Activated CD4-positive, alpha-beta memory T cell treated with anti-CD3 and anti-CD28 coated beads for 36 hours (primary cell): Measurements from ENCODE around the gene KRTAP1-5. TPM values are rescaled to one million over a fixed set of nuclear protein-coding genes. Genes with fewer than 3 reads are reported as not detected.

Experiments used
- CTCF ChIA-PET: fragments of 350-600 bp; sonication (Branson Sonifier 250); formaldehyde crosslinking; loops from one replicate; lab custom pipeline; 2021; ENCODE audit warnings: antibody characterized with exemption, inconsistent platforms; lab: Charles Lee
- POLR2A ChIA-PET: fragments of 350-600 bp; sonication (Branson Sonifier 250); formaldehyde crosslinking; loops from one replicate; lab custom pipeline; 2021; ENCODE audit warnings: antibody characterized with exemption; lab: Charles Lee
- DNase-seq: peaks from one replicate; pipeline ENCODE4 v3.0.0-alpha.2; 2020
- H3K27ac Mint-ChIP-seq: one replicate; pipeline ENCODE4 v1.8.0; 2021; ENCODE audit warnings: mixed read lengths
- H3K27me3 Mint-ChIP-seq: one replicate; pipeline ENCODE4 v1.8.0; 2021; ENCODE audit warnings: mixed read lengths
- H3K36me3 Mint-ChIP-seq: one replicate; pipeline ENCODE4 v1.8.0; 2021; ENCODE audit warnings: mixed read lengths
- H3K4me1 Mint-ChIP-seq: one replicate; pipeline ENCODE4 v1.8.0; 2021; ENCODE audit warnings: low read depth, mixed read lengths
- H3K4me3 Mint-ChIP-seq: one replicate; pipeline ENCODE4 v1.8.0; 2021; ENCODE audit warnings: mild to moderate bottlenecking, mixed read lengths
- H3K9me3 Mint-ChIP-seq: one replicate; pipeline ENCODE4 v1.8.0; 2021; ENCODE audit warnings: mixed read lengths
- intact Hi-C: fragments of 100-400 bp; cut with micrococcal nuclease; formaldehyde crosslinking; loops from one replicate; pipeline ENCODE4 v1.15.1; 2023
- total RNA-seq, 2 experiments: library from RNA; stranded (reverse); gene quantifications; one replicate each; pipeline ENCODE4 v1.2.3, GENCODE V29; 2021

The KRTAP1-5 gene
- total RNA-seq, 2 experiments from 2014 or later, result not detected

DNA sequence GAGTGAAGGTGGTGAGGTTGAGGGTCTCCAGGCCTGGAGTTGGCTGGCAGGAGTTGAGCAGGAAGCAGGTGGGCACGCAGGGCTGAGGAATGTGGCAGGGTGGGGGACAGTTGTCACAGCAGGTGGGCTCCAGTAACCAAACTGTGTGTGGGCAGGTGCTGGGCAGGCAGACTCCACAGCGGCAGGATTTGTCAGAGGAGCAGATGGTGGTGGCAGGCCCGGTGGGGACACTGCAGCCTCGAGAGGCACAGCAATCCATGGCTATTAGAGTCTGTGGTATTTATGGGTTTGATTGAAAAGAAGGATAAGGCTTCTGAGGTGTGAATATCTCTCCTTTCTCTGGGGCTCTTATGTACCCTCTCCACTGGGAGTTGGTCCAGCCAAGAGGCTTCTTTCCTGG, 33.2 kb downstream of the KRTAP1-5 start, which contains the start of gene KRTAP3-3:
Gene KRTAP3-3 (minus strand): TSS at position 326 of the 400 bp plus-strand sequence. CDS start 67 bp downstream, at position 259.
- CTCF ChIA-PET, result no interaction called here
- no peaks in the 10 kb centered on the region for H3K9me3 Mint-ChIP-seq
- no peak within 1 kb of the TSS for H3K4me3 Mint-ChIP-seq
- H3K27ac Mint-ChIP-seq, result no peak within 1 kb of the TSS
- H3K27me3 Mint-ChIP-seq, result peaks cover 32% of the 10 kb centered on the region
- no peaks in the 10 kb centered on the region for H3K36me3 Mint-ChIP-seq
- no peak for DNase-seq
- POLR2A ChIA-PET, result no interaction called here
- no peaks in the 10 kb centered on the region for H3K4me1 Mint-ChIP-seq
- intact Hi-C loops, result no loop called here

DNA sequence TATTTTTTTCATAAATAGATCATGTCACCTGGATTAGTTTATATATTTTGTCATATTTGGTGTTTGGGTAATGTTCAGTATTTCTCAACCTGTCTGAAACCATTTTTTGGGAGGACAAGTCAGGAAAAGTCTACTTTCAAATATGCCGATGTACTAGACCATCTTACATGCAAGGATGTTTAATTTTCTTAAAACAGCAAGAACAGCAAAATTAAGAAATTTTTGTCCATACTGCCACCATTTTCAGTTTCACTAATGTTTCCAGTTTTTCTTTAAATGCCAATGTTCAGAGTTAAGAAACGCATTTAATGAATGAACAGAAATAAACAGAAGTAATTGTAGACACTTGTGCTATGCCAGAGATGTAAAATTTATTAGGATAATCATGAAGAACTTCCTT, 33.9 kb downstream of the KRTAP1-5 start:
- Mint-ChIP-seq H3K4me3 (no peak overlapping the region), H3K27ac (no peak overlapping the region), H3K36me3 (no peaks in the 10 kb centered on the region), H3K27me3 (peaks cover 32% of the 10 kb centered on the region), H3K9me3 (no peaks in the 10 kb centered on the region), H3K4me1 (no peaks in the 10 kb centered on the region)
- DNase-seq, result no peak
- POLR2A ChIA-PET, result no interaction called here
- CTCF ChIA-PET, result no interaction called here
- intact Hi-C loops, result no loop called here

DNA sequence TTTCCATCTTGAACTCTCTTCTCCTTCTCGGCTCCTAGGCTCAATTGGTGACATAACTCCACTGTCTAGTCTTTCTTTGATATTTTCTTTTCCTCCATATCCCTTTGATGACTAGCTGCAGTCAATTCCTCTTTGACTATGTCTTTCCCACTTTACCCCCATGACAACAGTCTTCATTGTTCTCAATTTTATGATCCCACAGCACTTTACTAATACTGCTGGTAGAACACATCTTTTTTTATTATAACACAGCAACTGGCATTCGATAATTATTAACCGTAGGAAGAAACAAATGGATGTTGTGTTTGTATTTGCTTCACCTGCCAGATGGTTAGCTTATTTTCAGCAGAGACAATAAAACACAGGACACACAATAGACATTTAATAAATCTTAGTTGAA, 34.3 kb downstream of the KRTAP1-5 start:
- Mint-ChIP-seq H3K9me3 (no peaks in the 10 kb centered on the region), H3K27me3 (peaks cover 31% of the 10 kb centered on the region), H3K4me1 (no peaks in the 10 kb centered on the region), H3K4me3 (no peak overlapping the region), H3K36me3 (no peaks in the 10 kb centered on the region), H3K27ac (no peak overlapping the region)
- CTCF ChIA-PET, result no interaction called here
- POLR2A ChIA-PET, result no interaction called here
- intact Hi-C loops, result no loop called here
- DNase-seq, result no peak

DNA sequence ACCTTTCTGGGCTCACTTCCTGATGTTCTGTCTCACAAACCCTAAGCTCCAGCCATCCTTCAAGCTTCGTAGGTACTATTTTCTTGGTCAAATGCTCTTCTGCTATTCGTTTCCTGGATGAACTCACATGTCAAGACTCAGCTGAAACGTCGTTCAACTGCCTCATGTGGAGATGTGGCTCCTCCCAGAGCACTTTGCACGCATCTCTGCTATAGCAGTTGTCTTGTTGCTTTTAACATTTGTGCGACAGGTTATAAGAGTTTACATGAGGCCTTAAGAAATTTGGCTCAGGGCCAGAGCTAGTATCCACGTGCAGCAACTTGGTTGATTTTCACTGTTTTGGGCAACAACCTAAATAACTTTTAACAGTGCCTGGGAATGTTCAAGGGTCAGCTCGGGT, 40.1 kb downstream of the KRTAP1-5 start:
- CTCF ChIA-PET, result no interaction called here
- Mint-ChIP-seq H3K4me3 (no peak overlapping the region), H3K36me3 (no peaks in the 10 kb centered on the region), H3K27ac (no peak overlapping the region), H3K27me3 (peaks cover 8% of the 10 kb centered on the region), H3K9me3 (no peaks in the 10 kb centered on the region), H3K4me1 (no peaks in the 10 kb centered on the region)
- intact Hi-C loops, result no loop called here
- POLR2A ChIA-PET, result no interaction called here
- DNase-seq, result no peak

DNA sequence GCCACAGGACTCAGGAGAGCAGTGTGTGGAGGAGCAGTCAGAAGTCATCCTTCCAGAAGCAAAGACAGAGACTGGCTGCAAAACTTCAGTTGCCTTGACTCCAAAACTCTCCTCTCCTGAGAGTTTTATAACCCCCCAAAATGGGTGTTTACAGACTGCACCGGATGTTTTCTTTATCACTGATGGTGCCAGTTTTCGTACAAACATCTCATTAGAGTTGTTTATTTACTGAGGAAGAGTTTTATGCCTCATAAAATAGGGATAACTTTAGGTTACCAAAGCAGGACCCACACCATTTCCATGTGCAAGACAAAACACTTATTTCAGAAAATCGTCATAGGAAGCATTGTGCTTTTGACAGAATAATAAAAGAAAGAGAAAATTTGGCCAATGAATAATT, 42.8 kb downstream of the KRTAP1-5 start, which contains the start of gene KRT40:
Gene KRT40 (minus strand): TSS at position 101 of the 400 bp plus-strand sequence. CDS start 53 bp downstream, at position 48.
- ChIA-PET POLR2A (no interaction called here), CTCF (no interaction called here)
- H3K36me3 Mint-ChIP-seq, result no peaks in the 10 kb centered on the region
- no peak for DNase-seq
- peaks cover 14% of the 10 kb centered on the region for H3K27me3 Mint-ChIP-seq
- intact Hi-C loops, result no loop called here
- H3K9me3 Mint-ChIP-seq, result no peaks in the 10 kb centered on the region
- no peaks in the 10 kb centered on the region for H3K4me1 Mint-ChIP-seq
- no peak within 1 kb of the TSS for H3K27ac Mint-ChIP-seq
- H3K4me3 Mint-ChIP-seq, result no peak within 1 kb of the TSS

DNA sequence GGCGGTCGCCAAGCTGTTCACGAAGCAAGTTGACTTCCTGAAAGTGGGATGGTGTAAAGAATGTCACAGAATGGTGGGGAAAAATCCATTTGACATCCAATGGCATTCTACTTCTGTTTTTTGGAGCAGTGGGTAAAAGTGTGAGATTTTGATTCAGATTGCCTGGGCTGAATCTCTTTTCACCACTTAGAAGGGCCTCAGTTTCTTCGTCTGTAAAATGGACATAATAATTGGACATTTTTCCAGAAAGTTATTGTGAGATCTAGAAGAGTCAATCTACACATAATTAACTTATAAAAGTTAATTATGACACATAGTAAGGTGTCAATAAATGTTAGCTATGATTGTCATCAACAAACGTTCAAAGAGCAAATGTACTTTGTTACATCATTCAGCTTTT, 45.9 kb downstream of the KRTAP1-5 start:
- H3K36me3 Mint-ChIP-seq, result no peaks in the 10 kb centered on the region
- intact Hi-C loops, result no loop called here
- no peak overlapping the region for H3K4me3 Mint-ChIP-seq
- no peak for DNase-seq
- no peaks in the 10 kb centered on the region for H3K9me3 Mint-ChIP-seq
- H3K27me3 Mint-ChIP-seq, result peaks cover 19% of the 10 kb centered on the region
- no peaks in the 10 kb centered on the region for H3K4me1 Mint-ChIP-seq
- H3K27ac Mint-ChIP-seq, result no peak overlapping the region
- ChIA-PET CTCF (no interaction called here), POLR2A (no interaction called here)

DNA sequence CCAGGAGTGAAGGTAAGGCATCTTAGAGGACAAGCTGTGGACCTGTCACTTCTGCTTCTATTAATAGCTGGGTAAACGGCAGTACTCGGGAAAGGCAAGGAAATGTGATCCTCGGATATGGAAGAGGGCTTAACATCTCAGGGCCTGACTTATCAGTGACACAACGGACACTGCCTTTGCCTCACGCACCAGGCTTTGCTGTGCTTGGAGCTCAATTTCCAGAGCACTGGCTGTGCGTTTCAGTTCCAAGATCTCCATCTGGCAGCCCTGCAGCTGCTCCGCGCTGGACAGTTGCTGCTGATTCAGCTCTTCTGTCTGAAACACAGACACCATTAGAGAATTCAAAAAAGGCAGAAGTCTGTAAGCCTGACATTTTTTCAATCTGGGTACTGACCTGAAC, 46.4 kb downstream of the KRTAP1-5 start:
- Mint-ChIP-seq H3K36me3 (no peaks in the 10 kb centered on the region), H3K27me3 (peaks cover 19% of the 10 kb centered on the region), H3K9me3 (no peaks in the 10 kb centered on the region), H3K27ac (no peak overlapping the region), H3K4me1 (no peaks in the 10 kb centered on the region), H3K4me3 (no peak overlapping the region)
- intact Hi-C loops, result no loop called here
- no peak for DNase-seq
- CTCF ChIA-PET, result no interaction called here
- POLR2A ChIA-PET, result interaction anchor here (0.6 kb wide), 1 partner anchor 331 kb away, joined by 3 read pairs; no protein-coding TSS in a partner anchor

DNA sequence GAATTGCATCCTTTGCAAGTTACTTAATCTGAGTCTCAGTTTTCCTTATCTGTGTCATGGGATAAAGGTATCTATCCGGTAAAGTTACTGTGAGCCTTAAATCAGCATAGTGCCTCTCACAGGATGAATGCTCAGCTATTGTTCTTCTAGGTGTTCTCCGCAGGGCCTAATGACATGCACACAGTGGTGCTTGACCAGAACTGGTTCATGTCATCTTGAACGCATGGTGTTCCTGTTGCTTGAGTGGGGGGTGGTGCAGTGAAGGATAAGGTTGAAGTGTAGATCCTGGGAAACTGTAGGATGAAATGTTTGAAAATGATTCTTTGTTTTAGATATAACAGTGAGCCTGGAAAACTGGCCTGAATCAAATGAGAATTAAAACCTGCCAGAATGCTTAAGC, 46.9 kb downstream of the KRTAP1-5 start:
- CTCF ChIA-PET, result no interaction called here
- H3K27me3 Mint-ChIP-seq, result peaks cover 19% of the 10 kb centered on the region
- H3K36me3 Mint-ChIP-seq, result no peaks in the 10 kb centered on the region
- H3K9me3 Mint-ChIP-seq, result no peaks in the 10 kb centered on the region
- POLR2A ChIA-PET, result interaction anchor here (0.6 kb wide), 1 partner anchor 331 kb away, joined by 3 read pairs; no protein-coding TSS in a partner anchor
- no peak for DNase-seq
- no peak overlapping the region for H3K4me3 Mint-ChIP-seq
- H3K27ac Mint-ChIP-seq, result no peak overlapping the region
- no peaks in the 10 kb centered on the region for H3K4me1 Mint-ChIP-seq
- intact Hi-C loops, result no loop called here

DNA sequence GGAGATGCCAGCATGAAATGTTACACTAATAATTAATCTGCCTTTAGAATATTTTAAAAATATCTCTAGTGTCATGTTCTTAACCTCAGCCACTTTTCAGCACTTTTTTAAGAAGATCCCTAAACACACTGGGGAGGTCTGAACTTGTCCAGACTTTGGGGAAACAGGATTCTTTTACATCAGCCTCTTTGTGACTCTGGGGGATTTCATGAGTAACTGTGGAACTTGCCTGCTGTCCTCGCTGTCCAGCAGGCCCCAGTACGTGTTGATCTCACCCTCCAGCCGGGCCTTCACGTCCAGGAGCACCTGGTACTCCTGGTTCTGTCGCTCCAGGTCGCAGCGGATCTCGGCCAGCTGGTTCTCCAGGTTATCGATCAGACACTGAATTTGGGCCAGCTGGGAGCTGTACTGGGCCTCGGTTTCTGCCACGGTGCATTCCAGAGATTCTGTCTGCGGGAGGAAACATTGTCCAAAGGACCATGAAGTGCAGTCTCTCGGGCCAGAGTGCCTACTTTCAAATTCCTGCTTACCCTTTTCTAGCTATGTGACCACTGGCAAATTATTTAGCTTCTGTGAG, 48.3 kb downstream of the KRTAP1-5 start:
- ChIA-PET CTCF (no interaction called here), POLR2A (no interaction called here)
- Mint-ChIP-seq H3K27ac (no peak overlapping the region), H3K9me3 (no peaks in the 10 kb centered on the region), H3K36me3 (no peaks in the 10 kb centered on the region), H3K27me3 (peaks cover 16% of the 10 kb centered on the region), H3K4me1 (no peaks in the 10 kb centered on the region), H3K4me3 (no peak overlapping the region)
- intact Hi-C loops, result no loop called here
- no peak for DNase-seq

Other genes with a start within 250 kb of the KRTAP1-5 start
- gene KRT27, start 244.7 kb downstream of the KRTAP1-5 start, total RNA-seq, result not detected
- gene KRT28, start 227.2 kb downstream of the KRTAP1-5 start, total RNA-seq, result not detected
- gene KRT10, start 204.6 kb downstream of the KRTAP1-5 start, total RNA-seq, result 10 to 100 TPM; 28.4 to 35.5 TPM
- gene KRT12, start 160.0 kb downstream of the KRTAP1-5 start, total RNA-seq, result not detected
- not detected for gene KRT20, start 142.0 kb downstream of the KRTAP1-5 start, total RNA-seq
- not detected for gene KRT23, start 89.6 kb downstream of the KRTAP1-5 start, total RNA-seq
- not detected for gene KRT39, start 60.3 kb downstream of the KRTAP1-5 start, total RNA-seq
- not detected for gene KRT40, start 42.9 kb downstream of the KRTAP1-5 start, total RNA-seq
- not detected for gene KRTAP3-3, start 33.0 kb downstream of the KRTAP1-5 start, total RNA-seq
- gene KRTAP3-2, start 27.3 kb downstream of the KRTAP1-5 start, total RNA-seq, result not detected
- not detected for gene KRTAP3-1, start 18.1 kb downstream of the KRTAP1-5 start, total RNA-seq
- not detected for gene KRTAP1-4, start 3.0 kb upstream of the KRTAP1-5 start, total RNA-seq
- not detected for gene KRTAP1-3, start 7.7 kb upstream of the KRTAP1-5 start, total RNA-seq
- gene KRTAP1-1, start 14.2 kb upstream of the KRTAP1-5 start, total RNA-seq, result not detected
- gene KRTAP2-1, start 20.1 kb upstream of the KRTAP1-5 start, total RNA-seq, result not detected
- not detected for gene KRTAP2-2, start 28.0 kb upstream of the KRTAP1-5 start, total RNA-seq
- not detected for gene KRTAP2-3, start 32.9 kb upstream of the KRTAP1-5 start, total RNA-seq
- gene KRTAP2-4, start 38.7 kb upstream of the KRTAP1-5 start, total RNA-seq, result not detected
- not detected for gene KRTAP4-7, start 56.9 kb upstream of the KRTAP1-5 start, total RNA-seq
- not detected for gene KRTAP4-8, start 70.9 kb upstream of the KRTAP1-5 start, total RNA-seq
- gene KRTAP4-16, start 75.0 kb upstream of the KRTAP1-5 start, total RNA-seq, result not detected
- not detected for gene KRTAP4-9, start 78.2 kb upstream of the KRTAP1-5 start, total RNA-seq
- gene KRTAP4-11, start 91.2 kb upstream of the KRTAP1-5 start, total RNA-seq, result not detected
- gene KRTAP4-12, start 97.0 kb upstream of the KRTAP1-5 start, total RNA-seq, result not detected
- not detected for gene KRTAP4-6, start 113.3 kb upstream of the KRTAP1-5 start, total RNA-seq
- gene KRTAP4-5, start 122.6 kb upstream of the KRTAP1-5 start, total RNA-seq, result not detected
- gene KRTAP4-4, start 133.5 kb upstream of the KRTAP1-5 start, total RNA-seq, result not detected
- gene KRTAP4-3, start 141.0 kb upstream of the KRTAP1-5 start, total RNA-seq, result not detected
- not detected for gene KRTAP4-2, start 151.0 kb upstream of the KRTAP1-5 start, total RNA-seq
- gene KRTAP4-1, start 157.7 kb upstream of the KRTAP1-5 start, total RNA-seq, result not detected
- gene KRTAP9-1, start 162.7 kb upstream of the KRTAP1-5 start, total RNA-seq, result not detected
- not detected for gene KRTAP9-2, start 199.4 kb upstream of the KRTAP1-5 start, total RNA-seq
- not detected for gene KRTAP9-3, start 205.2 kb upstream of the KRTAP1-5 start, total RNA-seq
- gene KRTAP9-8, start 210.8 kb upstream of the KRTAP1-5 start, total RNA-seq, result not detected
- not detected for gene KRTAP9-4, start 222.5 kb upstream of the KRTAP1-5 start, total RNA-seq
- not detected for gene KRTAP9-9, start 228.2 kb upstream of the KRTAP1-5 start, total RNA-seq
- not detected for gene KRTAP9-6, start 238.2 kb upstream of the KRTAP1-5 start, total RNA-seq
- not detected for gene KRTAP9-7, start 248.5 kb upstream of the KRTAP1-5 start, total RNA-seq